ENCODE data around the gene PARD3.
"Not testable (repeated sequence)": the region's sequence is repeated elsewhere in the genome, so short reads cannot be mapped to it uniquely, and the experiment has no call there.

The PARD3 gene

DNA sequence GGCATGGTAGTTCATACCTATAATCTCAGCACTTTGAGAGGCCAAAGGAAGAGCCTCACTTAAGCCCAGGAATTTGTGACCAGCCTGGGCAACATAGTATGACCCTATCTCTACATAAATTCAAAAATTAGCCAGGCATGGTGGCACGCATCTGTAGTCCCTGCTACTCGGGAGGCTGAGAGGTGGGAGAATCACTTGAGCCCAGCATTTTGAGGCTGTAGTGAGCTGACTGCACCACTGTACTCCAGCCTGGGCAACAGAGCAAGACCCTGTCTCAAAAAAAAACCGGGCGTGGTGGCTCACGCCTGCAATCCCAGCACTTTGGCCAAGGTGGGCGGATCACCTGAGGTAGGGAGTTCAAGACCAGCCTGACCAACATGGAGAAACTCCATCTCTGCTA, 19.8 kb downstream of the PARD3 start:
- no peak for DNase-seq

DNA sequence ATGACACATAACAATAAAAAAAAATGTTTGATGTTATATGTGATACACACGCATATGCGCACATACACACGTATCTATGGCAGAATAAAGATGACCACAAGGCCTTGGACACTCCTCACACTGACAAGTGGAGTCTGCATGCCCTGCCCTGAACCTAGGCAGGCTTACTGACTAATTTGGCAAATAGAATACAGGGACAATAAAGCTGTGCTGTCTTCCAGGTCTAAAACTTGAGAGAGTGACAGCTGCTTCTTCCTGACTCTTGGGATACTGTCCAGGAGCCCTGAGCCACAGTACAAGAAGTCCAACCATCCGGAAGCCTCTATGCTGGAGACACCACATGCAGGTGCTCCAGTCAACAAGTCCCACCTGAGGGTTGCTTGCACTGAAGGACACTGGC, 20.3 kb downstream of the PARD3 start:
- DNase-seq, result no peak

DNA sequence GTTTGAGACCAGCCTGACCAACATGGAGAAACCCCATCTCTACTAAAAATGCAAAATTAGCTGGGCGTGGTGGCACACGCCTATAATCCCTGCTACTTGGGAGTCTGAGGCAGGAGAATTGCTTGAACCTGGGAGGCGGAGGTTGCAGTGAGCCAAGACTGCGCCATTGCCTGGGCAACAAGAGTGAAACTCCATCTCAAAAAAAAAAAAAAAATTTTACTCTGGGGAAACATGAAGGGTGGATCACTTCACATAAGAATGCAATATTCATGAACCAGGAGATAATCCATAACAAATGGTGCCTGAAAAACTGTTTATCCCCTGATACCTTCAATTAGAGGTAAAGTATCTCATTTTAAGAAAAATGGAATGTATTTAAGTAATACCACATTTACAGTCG, 21.5 kb downstream of the PARD3 start:
- DNase-seq, result not testable (repeated sequence)

DNA sequence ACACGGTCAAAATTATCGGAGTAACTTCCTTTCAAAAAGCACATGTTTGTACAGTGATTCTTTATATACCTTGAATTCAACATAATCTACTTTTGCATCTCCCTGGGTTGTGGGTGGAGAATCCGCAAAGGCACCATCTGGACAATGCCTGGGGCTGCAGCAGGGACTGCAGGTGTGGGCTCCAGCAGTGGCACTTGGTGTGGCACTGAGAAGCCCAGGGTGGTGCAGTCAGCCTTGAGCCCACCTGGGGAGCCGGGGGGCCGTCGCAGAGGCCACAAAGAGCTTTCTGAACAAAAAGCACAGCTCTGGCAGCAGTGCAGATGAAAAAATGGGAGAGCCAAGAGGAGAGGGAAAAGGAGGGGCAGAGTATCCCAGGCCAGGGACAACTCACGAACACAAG, 22.2 kb downstream of the PARD3 start:
- DNase-seq, result no peak

DNA sequence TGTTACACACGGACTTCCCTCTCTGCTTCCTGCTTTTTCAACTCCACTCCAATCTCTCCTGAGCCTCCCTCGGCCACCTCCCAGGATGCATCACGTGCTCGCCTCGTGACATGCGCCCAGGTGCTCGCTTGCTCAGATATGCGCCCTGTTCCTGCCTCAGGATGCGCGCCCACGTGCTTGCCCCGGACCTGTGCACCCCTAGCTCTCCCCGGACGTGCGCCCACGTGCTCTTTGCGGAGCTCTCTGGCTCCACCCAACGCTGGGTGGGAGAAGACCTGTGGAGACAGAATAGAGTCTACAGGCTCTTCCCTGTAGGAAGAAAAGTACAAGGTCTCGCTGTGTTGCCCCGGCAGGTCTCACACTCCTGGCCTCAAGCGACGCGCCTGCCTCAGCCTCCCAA, 23.1 kb downstream of the PARD3 start:
- DNase-seq, result no peak

DNA sequence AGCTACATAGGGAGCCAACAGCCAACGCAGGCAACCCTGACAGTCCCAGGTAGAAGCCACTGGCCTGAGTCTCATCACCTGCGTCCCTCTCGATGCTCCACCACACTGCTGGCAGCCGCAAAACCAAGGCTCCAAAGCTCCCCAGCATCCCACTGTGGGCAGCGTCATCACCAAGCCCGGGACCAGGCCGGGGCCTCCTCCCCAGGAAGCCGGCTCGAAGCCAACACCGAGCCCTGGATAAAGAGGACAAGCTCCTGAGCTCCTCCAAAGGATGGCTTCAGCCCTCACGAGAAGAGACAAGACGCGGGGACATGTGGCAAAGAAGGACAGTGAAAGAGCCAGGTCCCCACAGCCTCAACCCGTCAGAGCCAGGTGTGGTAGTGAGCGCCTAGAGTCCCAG, 23.9 kb downstream of the PARD3 start:
- DNase-seq, result no peak

DNA sequence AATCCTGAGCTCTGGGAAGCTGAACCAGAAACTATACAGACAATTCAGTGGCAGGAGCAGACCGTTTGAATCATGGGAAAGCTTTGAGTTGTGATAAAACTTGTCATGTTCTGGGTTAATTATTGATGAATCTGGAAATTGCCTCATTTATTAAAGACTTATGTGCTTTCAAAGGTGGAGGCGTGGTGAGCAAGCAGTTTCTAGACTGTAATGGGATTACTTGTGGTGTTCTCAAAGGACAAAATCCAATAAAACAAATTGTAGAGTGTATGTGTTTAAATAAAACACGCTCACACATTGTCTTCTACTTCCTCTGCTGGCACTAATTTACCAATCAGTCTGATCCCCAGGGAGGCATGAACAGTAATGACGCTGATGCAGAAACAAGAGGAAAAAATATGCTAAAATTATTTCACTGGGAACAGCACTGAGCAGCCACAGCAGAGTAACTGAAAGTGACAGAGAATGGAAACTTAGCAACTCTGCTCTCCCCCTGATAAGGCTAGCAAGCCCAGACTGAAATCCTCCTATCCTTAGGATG, 25.1 kb downstream of the PARD3 start:
- no peak for DNase-seq

DNA sequence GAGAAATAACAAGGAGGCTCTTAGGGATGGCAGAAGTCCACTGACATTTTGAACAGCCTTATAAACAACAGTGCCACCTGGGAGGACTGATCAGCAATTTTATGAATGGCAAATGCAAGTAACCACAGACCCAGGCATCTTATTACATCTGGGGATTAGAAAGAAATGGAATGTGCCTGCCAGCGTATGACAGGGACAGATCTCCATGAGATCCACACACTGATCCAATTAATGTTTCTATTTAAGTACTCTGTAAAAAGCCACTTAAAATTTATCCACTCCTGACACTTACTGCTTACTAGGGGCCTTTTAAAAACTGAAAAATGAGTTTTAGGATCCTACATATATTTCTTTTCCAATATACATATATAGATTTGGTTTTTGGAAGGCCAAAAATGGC, 28.6 kb downstream of the PARD3 start:
- no peak for DNase-seq

DNA sequence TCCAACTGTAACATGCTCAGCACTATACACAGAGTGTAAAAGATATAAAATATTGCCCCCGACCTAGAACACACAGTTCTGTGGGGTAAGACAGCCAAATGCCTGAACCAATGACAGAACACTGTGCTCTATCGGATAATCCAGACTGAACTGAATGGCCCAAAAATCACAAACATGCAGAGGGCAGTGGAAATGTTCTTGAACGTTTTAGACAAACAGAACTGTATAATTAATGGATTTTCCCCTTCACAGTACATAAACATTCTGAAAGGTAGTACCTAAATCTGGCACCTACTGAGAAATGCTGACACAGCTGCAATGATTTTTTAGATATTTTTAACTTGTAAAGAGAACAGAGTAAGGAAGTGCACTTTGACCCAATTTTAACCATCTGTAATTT, 33.4 kb downstream of the PARD3 start:
- DNase-seq, result no peak

DNA sequence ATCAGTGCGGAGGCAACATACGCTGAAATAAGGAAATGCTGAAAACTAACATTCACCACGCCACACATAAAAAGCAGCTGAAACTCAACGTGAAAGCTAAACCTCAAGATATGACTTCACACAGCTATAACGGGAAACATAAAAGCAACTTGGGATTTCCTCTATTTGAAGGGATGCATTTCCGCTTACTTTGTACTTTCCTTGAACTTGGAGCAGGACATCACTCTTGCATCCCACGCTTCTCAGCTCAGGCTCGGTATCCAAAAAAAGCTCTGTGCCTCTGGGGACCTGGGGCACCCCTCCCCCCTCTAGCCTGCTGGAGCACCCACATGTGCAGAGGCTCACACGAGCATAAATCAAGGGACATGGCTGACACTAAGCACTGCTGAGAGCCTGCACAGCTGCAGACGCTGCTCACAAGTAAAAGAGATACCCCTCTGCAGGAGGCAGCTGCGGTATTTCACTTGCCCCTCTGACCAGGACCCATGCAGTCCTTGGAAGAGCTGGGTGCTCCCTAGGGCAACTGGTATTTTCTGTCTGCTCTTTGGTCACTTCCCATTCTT, 34.2 kb downstream of the PARD3 start:
- DNase-seq, result peak in 1 of 2 donors; percentile 1

DNA sequence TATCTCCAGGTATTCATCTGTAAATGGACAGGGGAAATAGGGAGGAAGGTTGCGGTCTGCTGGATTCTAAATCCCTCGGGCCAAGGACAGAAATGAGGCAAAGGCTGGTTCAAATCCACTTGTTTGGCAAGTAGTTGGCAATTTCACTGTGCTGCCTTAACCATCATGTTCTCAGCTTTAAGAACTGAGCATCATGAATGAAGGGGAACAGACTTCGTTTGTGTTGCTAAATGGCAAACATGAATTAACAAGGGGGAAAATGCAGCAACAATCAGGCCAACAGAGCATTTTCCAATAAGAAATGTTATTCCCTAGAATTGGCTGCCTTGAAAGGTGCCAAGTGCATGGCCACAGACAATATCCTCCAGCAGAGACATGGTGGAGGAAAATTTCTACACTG, 36.9 kb downstream of the PARD3 start:
- no peak for DNase-seq

DNA sequence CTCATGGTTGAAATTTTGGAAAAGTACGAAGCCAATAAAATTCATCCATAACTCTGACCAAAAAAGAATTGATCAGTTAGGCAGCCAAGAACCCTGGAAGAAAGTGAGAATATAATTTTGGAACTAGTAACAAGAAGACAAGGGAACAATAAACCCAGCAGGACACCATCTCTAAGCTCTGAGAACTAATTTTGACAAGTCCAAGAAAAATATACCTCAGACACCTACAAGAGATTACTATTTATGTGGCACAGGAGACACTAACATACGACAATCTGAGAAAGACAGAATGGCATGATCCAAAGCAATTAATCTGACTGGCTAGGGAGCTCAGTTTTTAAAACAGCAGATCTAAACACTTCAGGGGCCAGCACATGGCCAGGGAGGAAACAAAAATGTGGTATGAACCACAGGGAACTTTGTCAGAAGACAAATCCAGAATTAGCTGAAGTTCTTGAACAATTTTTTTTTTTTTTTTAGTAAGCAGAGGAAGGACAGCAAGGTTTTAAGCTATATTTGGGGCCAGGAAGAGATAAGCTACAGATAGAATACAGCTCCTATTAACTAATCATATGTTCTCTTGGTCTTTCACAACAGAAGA, 38.9 kb downstream of the PARD3 start:
- DNase-seq, result no peak

DNA sequence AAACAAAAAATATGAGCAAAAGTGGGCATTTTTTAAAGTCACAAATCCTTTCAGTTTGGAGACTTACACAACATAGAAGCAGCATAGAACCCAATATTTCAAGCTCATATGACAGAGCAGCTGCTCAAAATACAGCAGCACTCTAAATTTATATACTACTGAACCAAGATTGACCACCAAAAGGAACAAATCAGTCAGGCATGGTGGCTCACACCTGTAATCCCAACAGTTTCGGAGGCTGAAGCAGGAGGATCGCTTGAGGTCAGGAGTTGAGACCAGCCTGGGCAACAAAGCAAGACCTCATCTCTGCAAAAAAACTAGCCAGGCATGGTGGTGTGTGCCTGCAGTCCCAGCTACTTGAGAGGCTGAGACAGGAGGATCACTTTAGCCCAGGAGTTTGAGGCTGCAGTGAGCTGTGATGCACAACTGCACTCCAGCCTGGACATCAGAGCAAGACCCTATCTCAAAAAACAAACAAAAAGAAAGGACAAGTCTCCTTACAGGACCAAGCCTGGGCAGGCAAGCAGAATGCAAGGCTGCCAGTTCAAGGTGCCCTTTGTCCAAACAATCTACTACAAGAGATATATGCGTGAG, 40.0 kb downstream of the PARD3 start:
- no peak for DNase-seq

DNA sequence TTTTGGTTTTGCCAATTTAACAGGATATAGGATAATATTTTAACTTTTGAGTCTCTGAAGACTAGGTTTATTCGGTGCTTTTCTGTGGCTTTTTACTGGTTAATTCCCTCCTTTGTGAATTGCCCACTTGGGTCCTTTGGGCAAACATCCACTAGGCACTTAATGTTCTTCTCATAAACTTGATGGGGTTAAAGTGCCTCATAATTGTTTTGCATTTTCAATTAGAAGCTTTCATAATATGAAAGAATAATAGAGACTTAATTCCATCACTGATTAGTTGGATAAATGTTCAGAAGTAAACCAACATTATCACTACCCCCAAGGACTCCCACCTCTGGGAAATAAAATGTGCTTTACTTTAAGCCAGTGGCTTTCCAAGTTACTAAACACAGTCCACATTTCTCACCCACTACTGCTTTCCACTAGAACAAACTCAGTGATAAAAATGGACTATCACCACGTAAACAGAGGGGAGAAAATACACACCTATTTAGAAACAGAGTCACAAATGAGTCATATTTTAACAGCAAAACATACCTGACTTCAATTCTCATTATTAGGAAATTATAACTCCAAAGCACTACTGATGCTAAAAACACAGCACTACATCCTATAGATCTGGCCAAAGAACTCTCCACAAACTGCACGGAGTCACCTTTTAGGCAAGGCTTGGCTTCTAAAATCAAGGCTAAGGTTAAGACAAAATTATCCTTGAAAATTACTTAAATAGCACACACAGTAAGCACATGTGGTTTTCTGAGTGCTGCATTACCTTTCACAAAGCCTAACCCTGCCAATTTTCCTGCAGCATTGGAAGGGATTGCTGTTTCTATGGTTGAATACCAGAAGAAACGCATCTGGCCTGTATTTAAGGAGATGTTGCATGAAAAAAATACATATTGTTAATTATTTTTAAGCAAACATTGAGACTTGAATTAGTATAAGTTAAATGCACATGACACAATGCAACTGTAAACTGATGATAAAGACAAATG, 41.2 kb downstream of the PARD3 start:
- DNase-seq, result no peak

DNA sequence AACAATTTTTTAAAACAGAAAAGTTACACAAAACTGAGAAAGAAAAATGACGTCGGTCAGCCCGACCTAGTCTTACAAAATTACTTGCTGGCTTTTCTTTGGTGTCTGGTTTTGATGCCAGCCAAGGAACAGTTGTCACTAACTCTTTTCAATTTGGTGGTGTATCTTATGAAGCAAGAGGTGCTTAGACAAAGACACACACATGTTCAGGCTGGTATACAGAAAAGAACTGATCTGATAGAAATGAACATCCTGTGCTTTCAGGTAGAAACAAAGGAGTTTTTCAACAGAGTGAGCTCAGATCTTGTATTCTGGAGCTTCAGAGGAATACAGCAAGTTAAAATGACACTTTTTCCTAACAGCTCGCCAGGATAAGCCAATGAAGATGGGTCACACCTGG, 43.6 kb downstream of the PARD3 start:
- no peak for DNase-seq

DNA sequence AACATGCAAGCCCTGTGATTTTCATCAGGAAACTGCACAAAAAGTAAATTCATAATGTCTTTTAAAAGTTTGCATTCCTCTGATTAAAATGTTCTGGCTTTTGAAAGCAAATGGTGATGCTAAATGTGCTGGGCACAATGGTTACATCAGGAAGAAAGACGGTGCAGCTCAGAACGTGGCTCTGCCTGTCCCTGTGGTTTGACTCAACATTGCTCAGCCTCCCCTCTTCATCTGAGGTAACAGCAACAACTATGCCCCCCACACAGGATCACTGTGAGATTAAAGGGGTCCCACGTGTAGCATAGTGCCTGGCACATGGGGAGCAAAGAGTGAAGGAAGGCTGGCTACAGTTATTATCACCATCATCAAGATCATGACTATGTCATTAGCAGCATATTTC, 44.0 kb downstream of the PARD3 start:
- no peak for DNase-seq

DNA sequence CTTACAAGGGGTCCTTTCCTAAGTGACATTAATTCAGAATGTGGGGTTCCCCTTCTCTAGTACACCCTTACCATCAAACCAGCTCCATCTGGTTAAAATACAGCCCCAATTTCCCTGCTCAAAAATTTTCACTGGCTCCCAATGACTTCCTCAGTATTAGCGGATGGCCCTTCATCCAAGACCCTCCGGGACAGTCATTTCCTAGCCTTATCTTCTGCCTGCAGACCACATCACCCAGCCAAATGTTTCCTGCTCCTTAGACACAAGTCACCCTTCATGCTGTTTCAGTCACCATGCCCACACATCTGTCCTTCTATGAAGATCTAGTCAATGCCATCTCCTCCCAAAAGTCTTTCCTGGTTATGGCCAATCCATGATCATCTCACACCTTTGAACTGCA, 45.2 kb downstream of the PARD3 start:
- DNase-seq, result no peak

DNA sequence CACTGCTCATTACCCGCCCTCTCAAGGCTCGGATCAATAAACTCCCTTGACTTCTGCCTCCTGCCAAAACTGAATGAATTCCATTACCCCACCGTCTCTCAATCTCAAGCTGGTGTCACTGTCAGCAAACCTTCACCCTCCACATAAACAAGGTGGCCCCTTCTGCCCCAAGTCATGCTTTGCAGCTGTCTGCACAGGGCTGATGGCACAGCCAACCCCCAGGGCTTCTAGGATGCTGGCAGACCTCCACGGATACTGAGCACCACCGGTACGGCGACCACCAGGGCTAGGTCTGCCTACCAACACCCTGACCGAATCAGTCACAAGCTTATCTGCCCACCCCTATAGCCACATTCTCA, 46.1 kb downstream of the PARD3 start:
- no peak for DNase-seq

DNA sequence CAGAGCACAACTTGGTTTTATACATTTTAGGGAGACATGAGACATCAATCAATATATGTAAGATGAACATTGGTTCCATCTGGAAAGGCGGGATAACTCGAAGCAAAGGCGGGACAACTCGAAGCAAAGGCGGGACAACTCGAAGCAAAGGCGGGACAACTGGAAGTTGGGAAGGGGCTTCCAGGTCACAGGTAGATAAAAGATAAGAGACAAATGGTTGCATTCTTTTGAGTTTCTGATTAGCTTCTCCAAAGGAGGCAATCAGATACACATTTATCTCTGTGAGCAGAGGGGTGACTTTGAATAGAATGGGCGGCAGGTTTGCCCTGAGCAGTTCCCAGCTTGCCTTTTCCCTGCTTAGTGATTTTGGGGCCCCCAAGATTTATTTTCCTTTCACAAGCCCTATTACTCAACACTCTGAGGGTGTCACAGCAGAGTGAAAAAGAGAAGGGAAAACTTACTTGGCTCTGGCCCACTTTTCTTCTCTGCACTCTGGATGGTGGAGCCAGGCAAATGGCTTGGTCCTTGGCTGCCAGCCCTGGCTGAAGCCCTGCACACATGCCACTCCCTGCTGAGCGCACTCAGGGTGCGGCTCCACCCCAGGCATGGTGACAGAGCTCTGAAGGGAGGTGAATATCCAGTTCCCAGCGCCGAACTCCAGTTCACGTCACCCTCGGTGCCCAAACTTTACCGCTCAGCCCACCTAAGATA, 46.7 kb downstream of the PARD3 start:
- no peak for DNase-seq

DNA sequence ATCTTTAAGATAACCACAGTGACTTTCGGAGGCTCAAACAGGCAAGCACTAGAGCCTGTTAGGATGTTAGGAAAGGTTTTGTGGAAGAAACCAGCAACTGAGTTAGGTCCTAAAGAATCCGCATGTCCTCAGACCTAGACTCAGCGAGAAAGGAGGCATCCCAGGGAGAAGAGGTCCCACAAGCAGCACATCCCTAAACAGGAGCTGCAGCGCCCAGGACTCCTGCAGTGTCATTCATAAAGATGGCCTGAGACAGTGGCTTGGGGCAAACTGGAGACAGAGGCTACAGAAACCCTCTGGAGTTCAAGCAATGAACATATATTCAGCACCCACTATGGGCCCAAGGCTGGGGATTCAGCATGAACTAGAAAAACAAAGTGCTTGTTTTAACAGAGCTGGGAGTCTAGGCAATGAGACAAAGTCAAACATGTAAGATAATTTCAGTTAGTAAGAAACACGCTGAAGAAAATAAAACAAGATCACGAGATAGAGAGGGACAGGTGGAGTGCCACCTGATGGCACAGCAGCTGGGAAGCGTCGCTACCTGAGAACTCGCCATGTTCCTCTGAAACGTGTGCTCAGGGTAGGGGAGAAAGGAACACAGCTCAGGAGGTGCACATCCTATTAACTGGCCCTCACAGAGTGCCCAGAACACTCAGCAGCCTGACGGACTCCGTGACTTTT, 48.1 kb downstream of the PARD3 start:
- DNase-seq, result no peak

DNA sequence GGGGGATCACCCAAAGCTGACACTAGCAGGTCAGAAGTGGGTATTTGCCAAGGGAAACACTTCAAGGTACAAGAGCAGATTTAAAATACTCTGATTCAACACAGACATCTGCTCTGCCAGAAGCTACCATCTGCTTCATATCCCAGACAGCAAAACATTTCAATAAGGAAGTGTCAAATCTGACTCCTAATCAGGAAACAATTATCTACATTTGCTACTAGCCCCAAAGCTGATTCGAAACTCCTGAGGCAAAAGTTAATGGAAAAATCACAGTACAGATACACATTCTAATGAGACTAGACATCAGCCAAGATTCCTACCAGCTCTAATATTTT, 48.9 kb downstream of the PARD3 start:
- no peak for DNase-seq

DNA sequence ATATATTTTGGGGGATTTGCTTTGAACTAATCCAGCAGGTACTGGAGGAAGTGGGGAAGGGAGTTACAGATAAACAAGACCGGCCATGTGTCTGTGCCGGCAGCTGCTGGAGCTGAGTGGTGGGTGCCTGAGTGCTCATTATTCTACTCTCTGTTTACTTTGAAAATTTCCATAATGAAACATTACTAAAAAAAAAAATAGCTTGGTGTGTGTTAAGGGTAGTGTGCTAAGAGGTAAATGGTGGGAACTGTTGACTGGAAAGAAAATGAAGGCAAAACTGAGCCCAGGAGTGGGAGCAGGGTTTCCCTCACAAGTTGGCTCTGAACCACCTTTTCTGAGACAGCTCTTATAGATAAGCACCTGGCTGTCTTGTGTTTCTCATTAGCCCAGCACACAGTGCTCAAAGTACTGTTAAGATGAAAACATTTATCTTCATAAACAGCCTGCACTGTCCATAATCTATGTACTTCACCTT, 50.6 kb downstream of the PARD3 start:
- no peak for DNase-seq

Measured in stimulated activated CD4-positive, alpha-beta T cell treated with anti-CD3 and anti-CD28 coated beads, Interleukin-2, amount 100 ng/mL, for 48 hours (primary cell).